ENCODE results near the gene ELAVL1. TPM values are rescaled to one million over a fixed set of nuclear protein-coding genes. Genes with fewer than 3 reads are reported as not detected.
"Not testable (repeated sequence)": the region's sequence is repeated elsewhere in the genome, so short reads cannot be mapped to it uniquely, and the experiment has no call there.

The ELAVL1 gene
- polyA plus RNA-seq, 1 donor from 2014 or later: 19.1 TPM

- H3K9me2 ChIP-seq (ENCODE audit: insufficient read depth, low read length); H3K27me3 ChIP-seq (ENCODE audit: insufficient read depth, low read depth, low read length); H3K36me3 ChIP-seq (ENCODE audit: insufficient read depth, low read length); H3K4me3 ChIP-seq (ENCODE audit: low read length); H3K79me2 ChIP-seq (replicated peaks; ENCODE audit: insufficient read depth, low read length); H3K27ac ChIP-seq (ENCODE audit: low read length); H3K9ac ChIP-seq (ENCODE audit: low read length); H2AFZ ChIP-seq (ENCODE audit: low read depth, low read length); H3K9me3 ChIP-seq (ENCODE audit: low read length); H4K20me1 ChIP-seq (ENCODE audit: insufficient read depth); H3F3A ChIP-seq (ENCODE audit: insufficient read depth, low read length, poor library complexity, severe bottlenecking); H3K4me2 ChIP-seq (ENCODE audit: low read length): not testable (repeated sequence)
Observed at GRCh38 chr19:8033287-8034177, 28.1 kb upstream of the ELAVL1 start.

GRCh38 chr19:8030960-8031359, 25.5 kb upstream of the ELAVL1 start:
- H4K20me1 ChIP-seq (ENCODE audit: insufficient read depth): no peaks in the 10 kb centered on the region
- no peak overlapping the region for H3K4me3 ChIP-seq (ENCODE audit: low read length)
- H3K4me2 ChIP-seq (ENCODE audit: low read length): no peak overlapping the region
- H3K9me3 ChIP-seq (ENCODE audit: low read length): no peaks in the 10 kb centered on the region
- no peak overlapping the region for H2AFZ ChIP-seq (ENCODE audit: low read depth, low read length)
- no peaks in the 10 kb centered on the region for H3K9me2 ChIP-seq (ENCODE audit: insufficient read depth, low read length)
- H3K36me3 ChIP-seq (ENCODE audit: insufficient read depth, low read length): no peaks in the 10 kb centered on the region
- no peaks in the 10 kb centered on the region for H3K27me3 ChIP-seq (ENCODE audit: insufficient read depth, low read depth, low read length)
- H3K9ac ChIP-seq (ENCODE audit: low read length): no peak overlapping the region
- H3K79me2 ChIP-seq (replicated peaks; ENCODE audit: insufficient read depth, low read length): no peaks in the 10 kb centered on the region
- H3F3A ChIP-seq (ENCODE audit: insufficient read depth, low read length, poor library complexity, severe bottlenecking): no peaks in the 10 kb centered on the region
- TF ChIP-seq TAF1 (IDR thresholded peaks at IDR 0.05; ENCODE audit: low read depth) (no peak), RAD21 (conservative IDR thresholded peaks at IDR 0.05) (no peak)
- H3K27ac ChIP-seq (ENCODE audit: low read length): no peak overlapping the region

DNA sequence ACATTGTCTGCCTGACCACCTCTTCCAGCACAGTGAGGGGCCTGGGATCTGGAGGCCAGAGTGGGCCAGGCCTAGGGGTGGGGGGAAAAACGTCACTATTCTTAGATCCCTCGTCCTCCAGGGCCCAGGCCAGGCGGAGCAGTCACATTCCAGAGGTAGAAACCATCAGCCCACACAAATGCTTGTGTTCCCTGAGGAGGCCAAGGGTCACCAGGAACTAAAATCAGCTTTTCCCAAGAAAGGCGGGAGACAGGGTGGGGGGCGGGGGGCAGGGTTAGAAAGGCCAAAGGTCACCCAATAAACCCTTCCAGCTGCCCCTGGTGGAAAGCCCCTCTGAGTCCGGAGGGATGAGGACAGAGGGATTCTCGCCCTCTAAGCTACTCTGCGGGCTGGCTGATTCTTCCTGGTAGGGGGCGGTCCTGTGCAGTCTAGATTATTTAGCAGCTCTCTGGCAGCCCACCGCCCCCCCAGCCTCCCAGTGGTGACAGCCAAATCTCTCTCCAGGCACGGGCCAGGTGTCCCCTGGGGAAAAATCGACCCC, 23.6 kb upstream of the ELAVL1 start:
- no peak overlapping the region for H3K4me2 ChIP-seq (ENCODE audit: low read length)
- TF ChIP-seq CTCF (IDR thresholded peaks at IDR 0.05; ENCODE audit: poor library complexity, severe bottlenecking) (no peak), TAF1 (IDR thresholded peaks at IDR 0.05; ENCODE audit: low read depth) (no peak), RAD21 (conservative IDR thresholded peaks at IDR 0.05) (no peak), SMC3 (conservative IDR thresholded peaks at IDR 0.05; ENCODE audit: poor library complexity) (no peak), EZH2 (IDR thresholded peaks at IDR 0.05; ENCODE audit: borderline replicate concordance, insufficient read depth, low read length, poor library complexity, severe bottlenecking) (no peak), MXI1 (conservative IDR thresholded peaks at IDR 0.05; ENCODE audit: poor library complexity, severe bottlenecking) (no peak), EP300 (conservative IDR thresholded peaks at IDR 0.05; ENCODE audit: poor library complexity, severe bottlenecking) (no peak), POLR2AphosphoS5 (IDR thresholded peaks at IDR 0.05) (no peak)
- TF ChIP-seq, protein P1, sequence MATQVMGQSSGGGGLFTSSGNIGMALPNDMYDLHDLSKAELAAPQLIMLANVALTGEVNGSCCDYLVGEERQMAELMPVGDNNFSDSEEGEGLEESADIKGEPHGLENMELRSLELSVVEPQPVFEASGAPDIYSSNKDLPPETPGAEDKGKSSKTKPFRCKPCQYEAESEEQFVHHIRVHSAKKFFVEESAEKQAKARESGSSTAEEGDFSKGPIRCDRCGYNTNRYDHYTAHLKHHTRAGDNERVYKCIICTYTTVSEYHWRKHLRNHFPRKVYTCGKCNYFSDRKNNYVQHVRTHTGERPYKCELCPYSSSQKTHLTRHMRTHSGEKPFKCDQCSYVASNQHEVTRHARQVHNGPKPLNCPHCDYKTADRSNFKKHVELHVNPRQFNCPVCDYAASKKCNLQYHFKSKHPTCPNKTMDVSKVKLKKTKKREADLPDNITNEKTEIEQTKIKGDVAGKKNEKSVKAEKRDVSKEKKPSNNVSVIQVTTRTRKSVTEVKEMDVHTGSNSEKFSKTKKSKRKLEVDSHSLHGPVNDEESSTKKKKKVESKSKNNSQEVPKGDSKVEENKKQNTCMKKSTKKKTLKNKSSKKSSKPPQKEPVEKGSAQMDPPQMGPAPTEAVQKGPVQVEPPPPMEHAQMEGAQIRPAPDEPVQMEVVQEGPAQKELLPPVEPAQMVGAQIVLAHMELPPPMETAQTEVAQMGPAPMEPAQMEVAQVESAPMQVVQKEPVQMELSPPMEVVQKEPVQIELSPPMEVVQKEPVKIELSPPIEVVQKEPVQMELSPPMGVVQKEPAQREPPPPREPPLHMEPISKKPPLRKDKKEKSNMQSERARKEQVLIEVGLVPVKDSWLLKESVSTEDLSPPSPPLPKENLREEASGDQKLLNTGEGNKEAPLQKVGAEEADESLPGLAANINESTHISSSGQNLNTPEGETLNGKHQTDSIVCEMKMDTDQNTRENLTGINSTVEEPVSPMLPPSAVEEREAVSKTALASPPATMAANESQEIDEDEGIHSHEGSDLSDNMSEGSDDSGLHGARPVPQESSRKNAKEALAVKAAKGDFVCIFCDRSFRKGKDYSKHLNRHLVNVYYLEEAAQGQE (IDR thresholded peaks at IDR 0.05; ENCODE audit: borderline replicate concordance): no peak
- no peak overlapping the region for H3K27ac ChIP-seq (ENCODE audit: low read length)

More for the DNA sequence above, 23.6 kb upstream of the ELAVL1 start:
- Histone ChIP-seq H3K9me2 (ENCODE audit: insufficient read depth, low read length) (no peaks in the 10 kb centered on the region), H3F3A (ENCODE audit: insufficient read depth, low read length, poor library complexity, severe bottlenecking) (no peaks in the 10 kb centered on the region), H3K36me3 (ENCODE audit: insufficient read depth, low read length) (no peaks in the 10 kb centered on the region), H3K27me3 (ENCODE audit: insufficient read depth, low read depth, low read length) (no peaks in the 10 kb centered on the region), H3K79me2 (replicated peaks; ENCODE audit: insufficient read depth, low read length) (no peaks in the 10 kb centered on the region), H2AFZ (ENCODE audit: low read depth, low read length) (no peak overlapping the region), H3K9me3 (ENCODE audit: low read length) (no peaks in the 10 kb centered on the region), H4K20me1 (ENCODE audit: insufficient read depth) (no peaks in the 10 kb centered on the region), H3K9ac (ENCODE audit: low read length) (no peak overlapping the region), H3K4me3 (ENCODE audit: low read length) (no peak overlapping the region)

Measured in neural cell (in vitro differentiated cells).